ENCODE results near the gene MPP2.

MPP2 gene

DNA sequence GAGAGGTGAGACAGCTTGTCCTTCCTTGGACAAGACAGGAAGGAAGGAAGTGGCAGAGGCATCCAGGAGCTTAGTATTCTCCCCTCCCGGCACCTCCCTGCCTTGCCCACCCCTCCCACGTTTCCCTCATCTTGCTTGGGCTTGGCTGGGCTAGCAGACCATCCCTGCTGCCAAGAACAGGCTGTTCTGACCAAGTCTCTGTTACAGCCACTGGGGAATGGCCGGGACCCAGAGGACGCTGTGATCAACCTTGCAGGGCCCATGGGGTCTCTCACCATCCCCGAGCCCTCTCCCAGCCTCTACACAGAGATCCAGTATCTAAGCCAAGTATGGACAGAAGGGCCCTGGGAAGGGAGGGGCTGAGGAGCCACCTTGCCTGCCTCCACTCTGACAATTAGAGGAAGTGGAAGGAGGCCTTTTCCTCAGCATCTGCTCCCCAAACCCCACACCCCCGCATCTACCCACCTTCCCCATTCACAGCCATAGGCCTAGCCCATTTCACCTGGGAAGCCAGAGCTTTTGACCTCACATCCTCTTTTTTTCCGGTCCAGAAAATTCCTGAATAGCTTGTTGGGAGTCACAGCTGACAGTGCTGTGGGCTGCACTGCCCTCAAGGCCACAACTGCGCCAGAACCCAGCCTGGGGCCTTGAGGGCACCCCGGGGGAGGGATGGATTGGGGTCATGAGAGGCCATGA is 46.3 kb downstream of the MPP2 start:
- no peak overlapping the region for H2AFZ ChIP-seq (ENCODE audit: low read length)
- H3K9me2 ChIP-seq (replicated peaks; ENCODE audit: low read depth, low read length) = no peaks in the 10 kb centered on the region
- no peaks in the 10 kb centered on the region for H3K27me3 ChIP-seq (ENCODE audit: insufficient read depth, low read length, poor library complexity, severe bottlenecking)
- H3K4me1 ChIP-seq (ENCODE audit: insufficient read depth, low read length, poor library complexity, severe bottlenecking) = peaks cover 4% of the 10 kb centered on the region
- H3K79me2 ChIP-seq (ENCODE audit: insufficient read depth, low read length) = no peaks in the 10 kb centered on the region
- H3K9ac ChIP-seq (ENCODE audit: low read depth, low read length, poor library complexity, severe bottlenecking) = no peak overlapping the region
- no peaks in the 10 kb centered on the region for H4K20me1 ChIP-seq (ENCODE audit: insufficient read depth, low read length, poor library complexity, severe bottlenecking)
- no peaks in the 10 kb centered on the region for H3F3A ChIP-seq (ENCODE audit: low read depth)
- no peak overlapping the region for H3K4me3 ChIP-seq (ENCODE audit: low read length, poor library complexity, severe bottlenecking)
- no peak overlapping the region for H3K4me2 ChIP-seq (ENCODE audit: low read depth, low read length, poor library complexity, severe bottlenecking)
- H3K9me3 ChIP-seq (ENCODE audit: insufficient read depth, low read depth, low read length) = no peaks in the 10 kb centered on the region
- no peaks in the 10 kb centered on the region for H3K36me3 ChIP-seq (ENCODE audit: insufficient read depth, low read length)
- no peak for TF ChIP-seq CTCF (conservative IDR thresholded peaks at IDR 0.05; ENCODE audit: low read length)

DNA sequence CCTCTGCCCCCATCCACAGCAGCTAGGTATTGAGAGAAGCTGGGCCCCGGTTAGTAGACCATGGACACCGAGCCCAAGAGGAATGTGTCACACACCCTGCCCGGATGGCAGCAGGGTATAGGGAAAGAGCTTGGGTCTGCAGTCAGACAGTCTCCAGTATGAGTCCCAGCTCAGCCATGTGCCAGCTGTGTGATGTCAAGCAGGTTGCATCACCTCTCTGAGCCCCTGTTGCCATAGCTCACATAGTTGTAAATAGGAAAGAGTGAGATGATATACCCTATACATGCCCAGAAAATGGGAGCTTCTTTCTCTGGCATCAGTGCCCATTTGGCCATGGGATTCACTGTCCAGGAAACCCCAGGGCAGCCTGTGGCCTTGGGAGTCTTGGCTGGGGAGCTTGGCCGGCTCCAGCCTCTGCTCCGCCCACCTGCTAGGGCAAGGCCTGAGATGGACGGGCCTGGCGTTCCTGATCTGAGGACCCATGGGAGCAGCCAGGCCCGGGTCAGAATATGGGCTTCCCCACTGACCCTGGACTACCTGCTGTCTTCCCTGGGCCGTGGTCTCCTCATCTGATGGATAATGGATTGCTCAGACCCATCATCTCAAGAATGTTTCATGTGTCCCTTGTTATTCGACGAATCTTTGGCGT is 47.1 kb downstream of the MPP2 start:
- Histone ChIP-seq H3F3A (ENCODE audit: low read depth) (no peaks in the 10 kb centered on the region), H3K4me1 (ENCODE audit: insufficient read depth, low read length, poor library complexity, severe bottlenecking) (no peaks in the 10 kb centered on the region), H3K4me3 (ENCODE audit: low read length, poor library complexity, severe bottlenecking) (no peak overlapping the region), H3K9me2 (replicated peaks; ENCODE audit: low read depth, low read length) (no peaks in the 10 kb centered on the region), H4K20me1 (ENCODE audit: insufficient read depth, low read length, poor library complexity, severe bottlenecking) (no peaks in the 10 kb centered on the region), H2AFZ (ENCODE audit: low read length) (no peak overlapping the region), H3K9ac (ENCODE audit: low read depth, low read length, poor library complexity, severe bottlenecking) (no peak overlapping the region), H3K9me3 (ENCODE audit: insufficient read depth, low read depth, low read length) (no peaks in the 10 kb centered on the region), H3K79me2 (ENCODE audit: insufficient read depth, low read length) (no peaks in the 10 kb centered on the region), H3K27me3 (ENCODE audit: insufficient read depth, low read length, poor library complexity, severe bottlenecking) (no peaks in the 10 kb centered on the region), H3K4me2 (ENCODE audit: low read depth, low read length, poor library complexity, severe bottlenecking) (no peak overlapping the region), H3K36me3 (ENCODE audit: insufficient read depth, low read length) (no peaks in the 10 kb centered on the region)
- TF ChIP-seq CTCF (conservative IDR thresholded peaks at IDR 0.05; ENCODE audit: low read length) (no peak), EZH2phosphoT487 (IDR thresholded peaks at IDR 0.05; ENCODE audit: borderline replicate concordance) (no peak)

GRCh38 chr17:43857957-43858600 is 49.3 kb downstream of the MPP2 start:
- H3K9me3 ChIP-seq (ENCODE audit: insufficient read depth, low read depth, low read length) = no peaks in the 10 kb centered on the region
- no peaks in the 10 kb centered on the region for H3K79me2 ChIP-seq (ENCODE audit: insufficient read depth, low read length)
- TF ChIP-seq CTCF (conservative IDR thresholded peaks at IDR 0.05; ENCODE audit: low read length) (no peak), EZH2phosphoT487 (IDR thresholded peaks at IDR 0.05; ENCODE audit: borderline replicate concordance) (no peak)
- H3K36me3 ChIP-seq (ENCODE audit: insufficient read depth, low read length) = no peaks in the 10 kb centered on the region
- no peaks in the 10 kb centered on the region for H3K27me3 ChIP-seq (ENCODE audit: insufficient read depth, low read length, poor library complexity, severe bottlenecking)
- no peak overlapping the region for H2AFZ ChIP-seq (ENCODE audit: low read length)
- H3K4me2 ChIP-seq (ENCODE audit: low read depth, low read length, poor library complexity, severe bottlenecking) = no peak overlapping the region
- no peaks in the 10 kb centered on the region for H3K9me2 ChIP-seq (replicated peaks; ENCODE audit: low read depth, low read length)
- no peak overlapping the region for H3K9ac ChIP-seq (ENCODE audit: low read depth, low read length, poor library complexity, severe bottlenecking)
- H3K4me1 ChIP-seq (ENCODE audit: insufficient read depth, low read length, poor library complexity, severe bottlenecking) = no peaks in the 10 kb centered on the region
- no peaks in the 10 kb centered on the region for H4K20me1 ChIP-seq (ENCODE audit: insufficient read depth, low read length, poor library complexity, severe bottlenecking)
- no peak overlapping the region for H3K4me3 ChIP-seq (ENCODE audit: low read length, poor library complexity, severe bottlenecking)
- H3F3A ChIP-seq (ENCODE audit: low read depth) = no peaks in the 10 kb centered on the region

Measured in Loucy (cell line).